ENCODE measurements around the gene CD4.

DNA sequence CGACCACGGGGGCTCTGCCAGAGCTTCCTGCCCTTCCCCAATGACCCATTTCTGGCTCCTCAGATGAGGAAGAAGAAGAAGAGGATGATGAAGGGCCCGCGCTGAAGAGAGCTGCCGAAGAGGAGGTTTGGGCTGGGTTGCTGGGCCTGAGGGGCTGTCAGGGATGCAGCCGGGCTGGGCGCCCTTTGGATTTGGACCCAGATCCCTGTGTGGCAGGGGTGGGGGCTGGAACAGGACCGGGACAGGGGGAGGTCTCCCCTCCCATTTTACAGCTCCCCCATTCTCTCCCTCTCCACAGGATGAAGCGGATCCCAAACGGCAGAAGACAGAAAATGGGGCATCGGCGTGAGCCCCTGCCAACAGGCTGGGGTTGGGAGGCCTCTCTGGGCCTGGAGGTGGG is 19.2 kb upstream of the CD4 start:
- TF ChIP-seq GATA2 (IDR thresholded peaks at IDR 0.05; ENCODE audit: low read depth, low read length) = no peak
- no peak for TF ChIP-seq GATA3 (IDR thresholded peaks at IDR 0.05; ENCODE audit: low read depth, low read length)

Data from SH-SY5Y (cell line).